Neural progenitor cell (in vitro differentiated cells): ENCODE results near the gene FPR1. TPM values are rescaled to one million over a fixed set of nuclear protein-coding genes. Genes with fewer than 3 reads are reported as not detected.

Source experiments
- DNase-seq: peaks from one replicate; pipeline ENCODE4 v3.0.0-alpha.2; 2016; ENCODE audit warnings: low spot score
- H2AFZ ChIP-seq: fragments of 200-600 bp; sonication (generic); replicated peaks from 2 replicates; pipeline ENCODE4 v1.6.1; 2016; ENCODE audit warnings: antibody characterized with exemption
- H3F3A ChIP-seq: fragments of 200-600 bp; sonication (generic); 2 replicates; pipeline ENCODE4 v1.6.1; 2016; ENCODE audit warnings: antibody characterized with exemption, low read depth
- H3K27ac ChIP-seq: fragments of 200-600 bp; sonication (generic); 2 replicates; pipeline ENCODE4 v1.5.1; 2016; ENCODE audit warnings: mild to moderate bottlenecking
- H3K27me3 ChIP-seq: fragments of 200-600 bp; sonication (generic); 2 replicates; pipeline ENCODE4 v1.6.1; 2016; ENCODE audit warnings: mild to moderate bottlenecking, moderate library complexity
- H3K36me3 ChIP-seq: fragments of 200-600 bp; sonication (generic); 2 replicates; pipeline ENCODE4 v1.5.1; 2016
- H3K4me1 ChIP-seq: fragments of 200-600 bp; sonication (generic); 2 replicates; pipeline ENCODE4 v1.6.1; 2016; ENCODE audit warnings: mixed run types
- H3K4me2 ChIP-seq: fragments of 200-600 bp; sonication (generic); 2 replicates; pipeline ENCODE4 v1.6.1; 2016
- H3K4me3 ChIP-seq: fragments of 200-600 bp; sonication (generic); 2 replicates; pipeline ENCODE4 v1.5.1; 2016
- H3K79me2 ChIP-seq: fragments of 200-600 bp; sonication (generic); 2 replicates; pipeline ENCODE4 v1.6.1; 2016; ENCODE audit warnings: low read depth
- H3K9ac ChIP-seq: fragments of 200-600 bp; sonication (generic); 2 replicates; pipeline ENCODE4 v1.6.1; 2016
- H3K9me3 ChIP-seq: fragments of 200-600 bp; sonication (generic); 2 replicates; pipeline ENCODE4 v1.5.1; 2016; ENCODE audit warnings: low read depth
- H4K20me1 ChIP-seq: fragments of 200-600 bp; sonication (generic); 2 replicates; pipeline ENCODE4 v1.6.1; 2016; ENCODE audit warnings: low read depth
- H3K27ac Mint-ChIP-seq: 3 replicates; pipeline ENCODE4 v1.8.0; 2021; ENCODE audit warnings: mixed read lengths
- H3K27me3 Mint-ChIP-seq: 2 replicates; pipeline ENCODE4 v1.8.0; 2022; ENCODE audit warnings: low read depth, mild to moderate bottlenecking, inconsistent platforms, moderate library complexity, mixed read lengths; ENCODE audit not compliant: insufficient read depth
- H3K36me3 Mint-ChIP-seq: 3 replicates; pipeline ENCODE4 v1.8.0; 2021; ENCODE audit warnings: mixed read lengths
- H3K4me1 Mint-ChIP-seq: 3 replicates; pipeline ENCODE4 v1.8.0; 2021; ENCODE audit warnings: mixed read lengths
- H3K4me3 Mint-ChIP-seq: 3 replicates; pipeline ENCODE4 v1.8.0; 2021; ENCODE audit warnings: mild to moderate bottlenecking, moderate library complexity, mixed read lengths
- H3K9me3 Mint-ChIP-seq: 3 replicates; pipeline ENCODE4 v1.8.0; 2020; ENCODE audit warnings: mixed read lengths
- EZH2 ChIP-seq: fragments of 200-600 bp; sonication (generic); IDR thresholded peaks from 2 replicates; pipeline ENCODE4 v1.6.1; 2017; ENCODE audit warnings: antibody characterized with exemption, mild to moderate bottlenecking, moderate library complexity
- EZH2phosphoT487 ChIP-seq: fragments of 200-600 bp; sonication (generic); IDR thresholded peaks from 2 replicates; pipeline ENCODE4 v1.6.1; 2017; ENCODE audit warnings: antibody characterized with exemption
- total RNA-seq: library from RNA; depleted of rRNA; stranded (reverse); fragments of >200 nt; gene quantifications from 2 replicates; pipeline ENCODE4 v1.2.3, GENCODE V29; 2015; ENCODE audit warnings: low replicate concordance
- TF ChIP-seq, protein P1 (sequence below): fragments of 200-600 bp; sonication (generic); IDR thresholded peaks from 2 replicates; pipeline ENCODE4 v1.5.1; 2017; ENCODE audit warnings: antibody characterized with exemption, mild to moderate bottlenecking

FPR1 gene
- total RNA-seq, 1 donor from 2014 or later = not detected

DNA sequence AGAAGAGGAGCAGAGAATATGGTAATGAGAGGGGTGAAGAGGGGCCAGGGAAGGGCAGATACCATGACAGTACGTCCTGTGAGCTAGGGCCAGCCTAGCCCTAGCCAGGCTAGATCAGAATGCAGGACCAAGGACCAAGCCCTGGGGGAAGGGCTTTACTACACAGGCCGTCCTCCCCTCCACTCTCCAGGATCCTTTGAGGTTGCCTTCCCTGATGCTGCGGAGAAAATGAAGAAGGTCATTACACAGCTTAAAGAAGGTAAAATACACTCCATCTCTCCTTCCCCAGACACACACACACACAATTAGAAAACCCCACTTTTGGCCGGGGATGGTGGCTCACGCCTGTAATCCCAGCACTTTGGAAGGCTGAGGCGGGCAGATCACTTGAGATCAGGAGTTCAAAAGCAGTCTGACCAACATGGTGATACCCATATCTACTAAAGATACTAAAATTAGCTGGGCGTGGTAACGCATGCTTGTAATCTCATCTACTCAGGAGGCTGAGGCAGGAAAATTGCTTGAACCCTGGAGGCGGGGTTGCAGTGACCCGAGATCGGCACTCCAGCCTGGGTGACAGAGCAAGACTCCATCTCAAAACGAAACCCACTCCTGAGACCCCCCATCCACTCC, 50.1 kb downstream of the FPR1 start:
- Mint-ChIP-seq H3K36me3 (peaks cover 60% of the 10 kb centered on the region), H3K9me3 (no peaks in the 10 kb centered on the region), H3K4me1 (peaks cover 24% of the 10 kb centered on the region), H3K27me3 (peaks cover 11% of the 10 kb centered on the region), H3K4me3 (no peak overlapping the region), H3K27ac (no peak overlapping the region)
- Histone ChIP-seq H3K79me2 (no peaks in the 10 kb centered on the region), H3K4me3 (no peak overlapping the region), H3K4me1 (peaks cover 15% of the 10 kb centered on the region), H2AFZ (no peak overlapping the region), H3K9me3 (no peaks in the 10 kb centered on the region), H4K20me1 (peaks cover 20% of the 10 kb centered on the region), H3F3A (peaks cover 17% of the 10 kb centered on the region), H3K9ac (no peak overlapping the region), H3K36me3 (no peaks in the 10 kb centered on the region), H3K4me2 (peak overlapping the region; percentile 94), H3K27ac (no peak overlapping the region), H3K27me3 (peaks cover 17% of the 10 kb centered on the region)
- no peak for TF ChIP-seq EZH2
- TF ChIP-seq EZH2phosphoT487 = no peak
- TF ChIP-seq, protein P1, sequence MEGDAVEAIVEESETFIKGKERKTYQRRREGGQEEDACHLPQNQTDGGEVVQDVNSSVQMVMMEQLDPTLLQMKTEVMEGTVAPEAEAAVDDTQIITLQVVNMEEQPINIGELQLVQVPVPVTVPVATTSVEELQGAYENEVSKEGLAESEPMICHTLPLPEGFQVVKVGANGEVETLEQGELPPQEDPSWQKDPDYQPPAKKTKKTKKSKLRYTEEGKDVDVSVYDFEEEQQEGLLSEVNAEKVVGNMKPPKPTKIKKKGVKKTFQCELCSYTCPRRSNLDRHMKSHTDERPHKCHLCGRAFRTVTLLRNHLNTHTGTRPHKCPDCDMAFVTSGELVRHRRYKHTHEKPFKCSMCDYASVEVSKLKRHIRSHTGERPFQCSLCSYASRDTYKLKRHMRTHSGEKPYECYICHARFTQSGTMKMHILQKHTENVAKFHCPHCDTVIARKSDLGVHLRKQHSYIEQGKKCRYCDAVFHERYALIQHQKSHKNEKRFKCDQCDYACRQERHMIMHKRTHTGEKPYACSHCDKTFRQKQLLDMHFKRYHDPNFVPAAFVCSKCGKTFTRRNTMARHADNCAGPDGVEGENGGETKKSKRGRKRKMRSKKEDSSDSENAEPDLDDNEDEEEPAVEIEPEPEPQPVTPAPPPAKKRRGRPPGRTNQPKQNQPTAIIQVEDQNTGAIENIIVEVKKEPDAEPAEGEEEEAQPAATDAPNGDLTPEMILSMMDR = no peak
- DNase-seq = no peak

DNA sequence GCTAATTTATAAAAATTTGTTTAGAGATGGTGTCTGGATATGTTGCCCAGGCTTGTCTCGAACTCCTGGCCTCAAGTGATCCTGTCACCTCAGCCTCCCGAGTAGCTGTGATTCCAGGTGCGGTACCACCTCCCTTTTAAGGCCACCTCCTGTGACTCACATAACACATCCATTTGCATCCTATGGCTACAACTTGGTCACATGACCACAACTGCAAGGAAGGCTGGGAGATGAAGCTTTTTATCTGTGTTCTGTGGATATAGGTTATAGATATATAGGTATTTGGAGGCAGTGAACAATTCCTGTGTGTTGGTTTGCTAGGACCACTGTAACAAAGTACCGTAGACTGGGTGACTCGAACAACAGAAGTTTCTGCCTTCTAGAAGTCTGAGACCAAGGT, 52.5 kb downstream of the FPR1 start:
- peaks cover 15% of the 10 kb centered on the region for H3K4me1 ChIP-seq
- H3K9me3 Mint-ChIP-seq = no peaks in the 10 kb centered on the region

DNA sequence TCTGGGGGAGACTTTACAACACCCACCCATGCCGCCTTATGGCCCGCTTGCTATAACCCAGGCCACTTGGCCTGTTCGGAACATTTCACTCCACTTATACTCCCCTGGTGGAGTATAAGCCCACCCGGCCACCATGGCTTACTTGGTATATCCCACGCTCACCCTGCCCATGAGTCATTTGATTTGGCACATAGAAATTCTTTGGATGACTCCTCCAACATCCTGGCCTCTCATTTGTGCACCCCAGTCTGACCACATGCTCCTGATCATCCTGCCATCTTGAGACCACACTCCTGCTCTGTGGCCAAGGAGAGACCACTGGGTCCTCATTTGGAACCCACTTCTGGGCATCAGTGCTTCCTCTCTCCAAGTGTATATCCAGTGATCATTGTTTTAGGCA, 53.4 kb downstream of the FPR1 start:
- TF ChIP-seq EZH2 = no peak
- TF ChIP-seq, protein P1 = no peak
- no peak for TF ChIP-seq EZH2phosphoT487
- Histone ChIP-seq H3K27me3 (peaks cover 12% of the 10 kb centered on the region), H3K4me2 (no peak overlapping the region), H2AFZ (no peak overlapping the region), H4K20me1 (peaks cover 16% of the 10 kb centered on the region), H3K9me3 (no peaks in the 10 kb centered on the region), H3F3A (peaks cover 14% of the 10 kb centered on the region), H3K4me1 (peaks cover 12% of the 10 kb centered on the region), H3K36me3 (no peaks in the 10 kb centered on the region), H3K27ac (no peak overlapping the region), H3K4me3 (no peak overlapping the region), H3K9ac (no peak overlapping the region), H3K79me2 (no peaks in the 10 kb centered on the region)
- H3K9me3 Mint-ChIP-seq = no peaks in the 10 kb centered on the region
- no peak overlapping the region for H3K4me3 Mint-ChIP-seq
- DNase-seq = no peak
- no peak overlapping the region for H3K27ac Mint-ChIP-seq
- peaks cover 12% of the 10 kb centered on the region for H3K27me3 Mint-ChIP-seq
- H3K4me1 Mint-ChIP-seq = peaks cover 18% of the 10 kb centered on the region
- peaks cover 65% of the 10 kb centered on the region for H3K36me3 Mint-ChIP-seq

More for the DNA sequence above, 52.5 kb downstream of the FPR1 start:
- H3K36me3 Mint-ChIP-seq = peaks cover 59% of the 10 kb centered on the region
- Histone ChIP-seq H4K20me1 (peaks cover 20% of the 10 kb centered on the region), H3K27me3 (peaks cover 17% of the 10 kb centered on the region), H3K9me3 (no peaks in the 10 kb centered on the region), H3K79me2 (no peaks in the 10 kb centered on the region), H3K4me2 (no peak overlapping the region), H2AFZ (no peak overlapping the region), H3K4me3 (no peak overlapping the region), H3F3A (peaks cover 17% of the 10 kb centered on the region), H3K27ac (no peak overlapping the region), H3K9ac (no peak overlapping the region), H3K36me3 (no peaks in the 10 kb centered on the region)
- no peak for DNase-seq
- peaks cover 15% of the 10 kb centered on the region for H3K4me1 Mint-ChIP-seq
- H3K27me3 Mint-ChIP-seq = peaks cover 13% of the 10 kb centered on the region
- H3K4me3 Mint-ChIP-seq = no peak overlapping the region
- TF ChIP-seq EZH2phosphoT487 = no peak
- TF ChIP-seq, protein P1 = no peak
- TF ChIP-seq EZH2 = no peak
- H3K27ac Mint-ChIP-seq = no peak overlapping the region
